ENCODE data around the gene ETV3L. TPM values are rescaled to one million over a fixed set of nuclear protein-coding genes. Genes with fewer than 3 reads are reported as not detected.

Gene ETV3L
- total RNA-seq, 1 donor from 2014 or later = not detected

DNA sequence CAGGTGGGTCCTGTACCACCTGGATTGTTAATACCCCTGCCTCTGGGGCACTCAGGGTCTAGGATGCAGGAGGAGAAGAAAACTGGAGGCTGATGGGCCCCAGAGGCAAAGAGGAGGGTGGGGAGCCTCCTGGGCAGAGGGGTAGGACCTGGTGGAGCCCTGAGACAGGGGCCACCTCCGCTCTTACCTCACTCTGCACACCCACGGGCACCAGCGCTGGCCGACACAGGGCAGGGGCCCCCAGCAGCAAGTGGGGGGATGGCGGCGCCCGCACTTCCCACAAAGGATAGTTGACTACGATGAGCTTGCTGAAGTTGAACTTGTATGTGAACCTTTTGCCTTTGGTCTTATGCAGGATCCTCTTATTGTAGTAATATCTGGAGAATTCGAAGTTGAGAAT, 1.1 kb downstream of the ETV3L start:
- TF ChIP-seq, protein P1, sequence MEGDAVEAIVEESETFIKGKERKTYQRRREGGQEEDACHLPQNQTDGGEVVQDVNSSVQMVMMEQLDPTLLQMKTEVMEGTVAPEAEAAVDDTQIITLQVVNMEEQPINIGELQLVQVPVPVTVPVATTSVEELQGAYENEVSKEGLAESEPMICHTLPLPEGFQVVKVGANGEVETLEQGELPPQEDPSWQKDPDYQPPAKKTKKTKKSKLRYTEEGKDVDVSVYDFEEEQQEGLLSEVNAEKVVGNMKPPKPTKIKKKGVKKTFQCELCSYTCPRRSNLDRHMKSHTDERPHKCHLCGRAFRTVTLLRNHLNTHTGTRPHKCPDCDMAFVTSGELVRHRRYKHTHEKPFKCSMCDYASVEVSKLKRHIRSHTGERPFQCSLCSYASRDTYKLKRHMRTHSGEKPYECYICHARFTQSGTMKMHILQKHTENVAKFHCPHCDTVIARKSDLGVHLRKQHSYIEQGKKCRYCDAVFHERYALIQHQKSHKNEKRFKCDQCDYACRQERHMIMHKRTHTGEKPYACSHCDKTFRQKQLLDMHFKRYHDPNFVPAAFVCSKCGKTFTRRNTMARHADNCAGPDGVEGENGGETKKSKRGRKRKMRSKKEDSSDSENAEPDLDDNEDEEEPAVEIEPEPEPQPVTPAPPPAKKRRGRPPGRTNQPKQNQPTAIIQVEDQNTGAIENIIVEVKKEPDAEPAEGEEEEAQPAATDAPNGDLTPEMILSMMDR (IDR thresholded peaks at IDR 0.05) = no peak
- H3K36me3 Mint-ChIP-seq (ENCODE audit: low read depth) = no peaks in the 10 kb centered on the region
- no peak for DNase-seq (ENCODE audit: low spot score)
- H3K4me3 Mint-ChIP-seq (ENCODE audit: unreplicated experiment) = no peak overlapping the region
- H3K27ac Mint-ChIP-seq (ENCODE audit: unreplicated experiment) = no peak overlapping the region
- H3K27me3 Mint-ChIP-seq (ENCODE audit: low read depth) = peaks cover 4% of the 10 kb centered on the region
- no peaks in the 10 kb centered on the region for H3K4me1 Mint-ChIP-seq (ENCODE audit: low read depth)
- H3K9me3 Mint-ChIP-seq (ENCODE audit: low read depth) = no peaks in the 10 kb centered on the region

DNA sequence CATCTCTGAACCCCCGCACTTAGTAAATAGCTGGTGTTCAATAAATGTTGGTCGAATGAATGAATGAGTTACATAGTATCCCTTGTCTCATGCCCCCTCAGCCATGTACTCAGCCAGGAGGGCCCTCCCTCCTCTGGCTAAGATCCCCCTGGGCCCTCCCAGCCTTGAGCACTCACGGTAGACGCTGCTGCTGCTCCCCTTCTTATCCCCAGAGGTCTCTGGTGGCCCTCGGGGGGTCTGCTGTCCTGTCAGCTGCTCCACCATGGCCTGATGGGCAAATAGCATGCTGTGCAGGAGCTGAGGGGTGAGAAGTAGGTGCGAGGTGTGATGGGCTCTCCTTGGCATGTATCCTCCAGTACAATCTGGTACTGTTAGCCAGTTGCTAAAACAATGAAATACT, 1.9 kb downstream of the ETV3L start:
- H3K4me3 Mint-ChIP-seq (ENCODE audit: unreplicated experiment) = no peak overlapping the region
- no peaks in the 10 kb centered on the region for H3K4me1 Mint-ChIP-seq (ENCODE audit: low read depth)
- no peaks in the 10 kb centered on the region for H3K9me3 Mint-ChIP-seq (ENCODE audit: low read depth)
- H3K27me3 Mint-ChIP-seq (ENCODE audit: low read depth) = peaks cover 4% of the 10 kb centered on the region
- no peak overlapping the region for H3K27ac Mint-ChIP-seq (ENCODE audit: unreplicated experiment)
- no peaks in the 10 kb centered on the region for H3K36me3 Mint-ChIP-seq (ENCODE audit: low read depth)
- TF ChIP-seq, protein P1 (IDR thresholded peaks at IDR 0.05) = no peak
- DNase-seq (ENCODE audit: low spot score) = no peak

DNA sequence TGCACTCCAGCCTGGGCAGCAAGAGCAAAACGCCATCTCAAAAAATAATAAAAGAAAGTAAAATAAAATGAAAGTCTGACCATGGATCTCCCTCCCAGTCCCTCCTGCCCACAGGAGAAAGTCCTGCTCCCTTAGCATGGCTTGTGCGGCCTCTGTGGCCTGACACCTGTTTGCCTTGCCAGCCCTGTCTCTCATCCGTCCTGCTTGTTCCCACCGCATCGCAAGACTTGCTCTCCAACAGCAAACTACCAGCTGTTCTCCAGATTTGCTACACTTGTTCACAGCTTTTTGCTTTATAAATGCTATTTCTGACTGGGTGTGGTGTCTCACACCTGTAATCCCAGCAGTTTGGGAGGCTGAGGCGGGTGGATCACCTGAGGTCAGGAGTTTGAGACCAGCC, 2.7 kb downstream of the ETV3L start:
- no peaks in the 10 kb centered on the region for H3K9me3 Mint-ChIP-seq (ENCODE audit: low read depth)
- DNase-seq (ENCODE audit: low spot score) = no peak
- H3K27me3 Mint-ChIP-seq (ENCODE audit: low read depth) = no peaks in the 10 kb centered on the region
- H3K36me3 Mint-ChIP-seq (ENCODE audit: low read depth) = no peaks in the 10 kb centered on the region
- no peak overlapping the region for H3K4me3 Mint-ChIP-seq (ENCODE audit: unreplicated experiment)
- H3K4me1 Mint-ChIP-seq (ENCODE audit: low read depth) = no peaks in the 10 kb centered on the region
- no peak overlapping the region for H3K27ac Mint-ChIP-seq (ENCODE audit: unreplicated experiment)
- TF ChIP-seq, protein P1 (IDR thresholded peaks at IDR 0.05) = no peak

DNA sequence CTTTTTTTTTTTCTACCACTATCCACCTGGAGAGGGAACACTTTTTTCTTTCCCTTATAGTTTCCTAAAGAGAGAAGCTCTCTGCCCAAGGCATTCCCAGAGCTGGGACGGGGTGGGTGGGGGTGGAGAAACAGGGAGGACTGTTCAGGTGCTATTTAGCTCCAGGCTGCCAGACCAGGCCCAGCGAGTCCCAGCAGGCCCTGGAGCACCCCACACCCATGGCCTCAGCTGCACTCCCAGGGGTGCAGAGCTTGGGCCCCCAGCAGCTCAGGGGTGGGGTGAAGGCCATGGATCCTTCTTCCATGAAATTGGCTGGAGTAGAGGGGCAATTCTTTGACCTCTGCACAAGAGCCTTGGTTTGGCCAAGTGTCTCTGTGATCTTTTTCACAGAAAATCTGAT, 4.1 kb downstream of the ETV3L start:
- Mint-ChIP-seq H3K27me3 (ENCODE audit: low read depth) (no peaks in the 10 kb centered on the region), H3K36me3 (ENCODE audit: low read depth) (no peaks in the 10 kb centered on the region), H3K4me1 (ENCODE audit: low read depth) (peaks cover 2% of the 10 kb centered on the region), H3K9me3 (ENCODE audit: low read depth) (no peaks in the 10 kb centered on the region), H3K4me3 (ENCODE audit: unreplicated experiment) (no peak overlapping the region), H3K27ac (ENCODE audit: unreplicated experiment) (no peak overlapping the region)
- TF ChIP-seq, protein P1 (IDR thresholded peaks at IDR 0.05) = no peak
- DNase-seq (ENCODE audit: low spot score) = no peak

DNA sequence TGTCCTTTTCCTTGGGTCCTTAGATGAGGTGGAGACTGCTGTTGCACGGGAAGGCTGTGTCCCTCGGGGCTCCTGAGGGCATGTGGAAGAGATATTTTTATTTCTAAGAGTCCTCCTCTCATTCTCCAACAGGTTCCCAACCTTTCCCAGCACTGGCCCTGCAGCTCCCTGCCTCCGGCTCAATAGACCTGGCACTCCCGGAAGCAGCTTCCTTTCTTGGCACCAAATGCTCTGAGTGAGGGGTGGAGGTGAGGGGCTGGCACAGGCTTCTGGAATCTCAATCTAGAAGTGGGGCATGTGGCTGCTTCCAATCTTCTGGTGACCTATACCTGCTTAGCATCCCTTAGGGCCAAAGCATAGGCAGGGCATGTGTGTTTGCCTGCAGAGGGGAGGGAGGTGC, 4.5 kb downstream of the ETV3L start:
- H3K4me1 Mint-ChIP-seq (ENCODE audit: low read depth) = peaks cover 6% of the 10 kb centered on the region
- no peaks in the 10 kb centered on the region for H3K9me3 Mint-ChIP-seq (ENCODE audit: low read depth)
- no peaks in the 10 kb centered on the region for H3K36me3 Mint-ChIP-seq (ENCODE audit: low read depth)
- no peak overlapping the region for H3K27ac Mint-ChIP-seq (ENCODE audit: unreplicated experiment)
- DNase-seq (ENCODE audit: low spot score) = no peak
- TF ChIP-seq, protein P1 (IDR thresholded peaks at IDR 0.05) = no peak
- H3K27me3 Mint-ChIP-seq (ENCODE audit: low read depth) = no peaks in the 10 kb centered on the region
- no peak overlapping the region for H3K4me3 Mint-ChIP-seq (ENCODE audit: unreplicated experiment)
